Cardiac fibroblast (primary cell): ENCODE results near the gene TEX101.

Experiments
- DNase-seq, 2 donors: peaks; one replicate each; pipeline versions ENCODE4 v3.0.0 to v3.0.0-alpha.2; 2010; ENCODE audit warnings: low read depth in 2 of 2
- H3K4me3 ChIP-seq, 2 donors: replicated peaks in 1 of 2; 1 replicate in 1 of 2; 2 replicates in 1 of 2; pipeline ENCODE4 v1.5.1; 2011; ENCODE audit warnings: low read depth in 2 of 2, low read length in 2 of 2, mild to moderate bottlenecking in 2 of 2, moderate library complexity in 1 of 2
- TF ChIP-seq, protein P1 (sequence below): IDR thresholded peaks from one replicate; pipeline ENCODE4 v1.5.1; 2011; ENCODE audit warnings: low read depth, mild to moderate bottlenecking, low read length, inconsistent platforms

The TEX101 gene

DNA sequence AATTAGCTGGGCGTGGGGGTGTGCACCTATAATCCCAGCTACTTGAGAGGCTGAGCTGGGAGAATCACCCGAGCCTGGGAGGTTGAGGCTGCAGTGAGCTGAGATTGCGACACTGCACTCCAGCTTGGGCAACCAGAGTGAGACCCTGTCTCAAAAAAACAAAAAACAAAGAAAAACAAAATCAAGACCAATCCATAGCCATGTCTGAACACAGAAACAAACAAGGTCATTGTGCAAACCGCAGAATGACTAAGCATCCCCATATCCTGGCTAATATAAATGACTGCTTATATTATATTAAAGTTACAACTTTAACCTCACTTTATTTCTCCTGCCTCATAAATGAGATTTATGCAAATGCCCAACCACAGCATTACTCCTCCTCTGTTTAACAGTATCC lies 53.0 kb downstream of the TEX101 start:
- H3K4me3 ChIP-seq: no peak overlapping the region
- DNase-seq: peak; percentile 46 to 70
- TF ChIP-seq, protein P1, sequence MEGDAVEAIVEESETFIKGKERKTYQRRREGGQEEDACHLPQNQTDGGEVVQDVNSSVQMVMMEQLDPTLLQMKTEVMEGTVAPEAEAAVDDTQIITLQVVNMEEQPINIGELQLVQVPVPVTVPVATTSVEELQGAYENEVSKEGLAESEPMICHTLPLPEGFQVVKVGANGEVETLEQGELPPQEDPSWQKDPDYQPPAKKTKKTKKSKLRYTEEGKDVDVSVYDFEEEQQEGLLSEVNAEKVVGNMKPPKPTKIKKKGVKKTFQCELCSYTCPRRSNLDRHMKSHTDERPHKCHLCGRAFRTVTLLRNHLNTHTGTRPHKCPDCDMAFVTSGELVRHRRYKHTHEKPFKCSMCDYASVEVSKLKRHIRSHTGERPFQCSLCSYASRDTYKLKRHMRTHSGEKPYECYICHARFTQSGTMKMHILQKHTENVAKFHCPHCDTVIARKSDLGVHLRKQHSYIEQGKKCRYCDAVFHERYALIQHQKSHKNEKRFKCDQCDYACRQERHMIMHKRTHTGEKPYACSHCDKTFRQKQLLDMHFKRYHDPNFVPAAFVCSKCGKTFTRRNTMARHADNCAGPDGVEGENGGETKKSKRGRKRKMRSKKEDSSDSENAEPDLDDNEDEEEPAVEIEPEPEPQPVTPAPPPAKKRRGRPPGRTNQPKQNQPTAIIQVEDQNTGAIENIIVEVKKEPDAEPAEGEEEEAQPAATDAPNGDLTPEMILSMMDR: no peak
